ENCODE results near the gene CGB5.
A peak's percentile ranks its signal among the peaks of the same experiment; 100 is the strongest.

Gene CGB5

GRCh38 chr19:49085020-49085867 is 41.6 kb downstream of the CGB5 start, which contains the start of gene SNRNP70:
SNRNP70 (plus strand) TSS chr19:49085451; CDS start chr19:49086415, 964 bp downstream.
- peak; percentile 100 for DNase-seq (ENCODE audit: low read depth, low spot score)

- no peak for DNase-seq (ENCODE audit: low read depth, low spot score)
These were observed 42.2 kb downstream of the CGB5 start for GRCh38 chr19:49085868-49086232.

GRCh38 chr19:49086296-49086695 is 42.6 kb downstream of the CGB5 start:
- DNase-seq (ENCODE audit: low read depth, low spot score) = no peak

- DNase-seq (ENCODE audit: low read depth, low spot score) = no peak
These were observed 47.9 kb downstream of the CGB5 start for GRCh38 chr19:49091391-49092038.

- DNase-seq (ENCODE audit: low read depth, low spot score) = no peak
These were observed 49.0 kb downstream of the CGB5 start for GRCh38 chr19:49092686-49093085.

Measured in ELF-1 (cell line).